Measurements from ENCODE around the gene FBXO28. TPM values are rescaled to one million over a fixed set of nuclear protein-coding genes. Genes with fewer than 3 reads are reported as not detected.

Gene FBXO28
- total RNA-seq, 1 experiment from 2014 or later, result 36.6 TPM

- CTCF ChIA-PET, result no interaction called here
- no TSS peak for BruUV-seq (replicated peaks)
- intact Hi-C loops (cut with micrococcal nuclease; ENCODE audit: unreplicated experiment) (no loop called here), in situ Hi-C loops (cut with HindIII; ENCODE audit: low pct_unique_long_range_greater_than_20kb, low sequenced_read_pairs) (no loop called here)
- DNase-seq (ENCODE audit: low read depth, low spot score) (no peak), ATAC-seq (no peak)
- POLR2A ChIA-PET, result interaction anchor here (0.7 kb wide), 1 partner anchor 299 kb away, joined by 11 read pairs; no protein-coding TSS in a partner anchor
- TF ChIP-seq REST (IDR thresholded peaks at IDR 0.05; ENCODE audit: insufficient read depth in 1 of 2, low read depth in 2 of 2, low read length in 1 of 2) (no peak), CTCF (IDR thresholded peaks at IDR 0.05) (no peak), TCF7L2 (IDR thresholded peaks at IDR 0.05; ENCODE audit: low read depth, low read length) (no peak)
- Histone ChIP-seq H3K9me3 (ENCODE audit: control insufficient read depth, insufficient read depth, low read depth, low read length) (no peaks in the 10 kb centered on the region), H3K4me3 (ENCODE audit: low read depth in 2 of 2, low read length in 2 of 2) (no peak overlapping the region), H3K4me1 (ENCODE audit: control insufficient read depth, insufficient read depth, low read length) (no peaks in the 10 kb centered on the region), H3K36me3 (ENCODE audit: control insufficient read depth, insufficient read depth, low read length) (no peaks in the 10 kb centered on the region), H3K27ac (ENCODE audit: low read length) (no peak overlapping the region), H3K27me3 (ENCODE audit: control insufficient read depth, insufficient read depth, low read length) (no peaks in the 10 kb centered on the region)
Observed at GRCh38 chr1:224198572-224198971, 84.7 kb downstream of the FBXO28 start.

GRCh38 chr1:224199679-224200078 lies 85.8 kb downstream of the FBXO28 start:
- no peak overlapping the region for H3K27ac ChIP-seq (ENCODE audit: low read length)
- no peaks in the 10 kb centered on the region for H3K27me3 ChIP-seq (ENCODE audit: control insufficient read depth, insufficient read depth, low read length)
- peaks cover 3% of the 10 kb centered on the region; the same call in 1 of the 2 replicates for H3K4me1 ChIP-seq (ENCODE audit: control insufficient read depth, insufficient read depth, low read length)
- peak; percentile 47 for ATAC-seq
- no peak for TF ChIP-seq SIN3A (IDR thresholded peaks at IDR 0.05; ENCODE audit: borderline replicate concordance, insufficient read depth, low read depth, low read length)
- no peak for TF ChIP-seq REST (IDR thresholded peaks at IDR 0.05; ENCODE audit: insufficient read depth in 1 of 2, low read depth in 2 of 2, low read length in 1 of 2)
- no peak for TF ChIP-seq POLR2AphosphoS5 (IDR thresholded peaks at IDR 0.05; ENCODE audit: low read depth, low read length)
- no peak for TF ChIP-seq TCF7L2 (IDR thresholded peaks at IDR 0.05; ENCODE audit: low read depth, low read length)
- no peak for TF ChIP-seq CTCF (IDR thresholded peaks at IDR 0.05)
- ChIA-PET POLR2A (no interaction called here), CTCF (no interaction called here)
- H3K36me3 ChIP-seq (ENCODE audit: control insufficient read depth, insufficient read depth, low read length), result no peaks in the 10 kb centered on the region
- intact Hi-C loops (cut with micrococcal nuclease; ENCODE audit: unreplicated experiment), result no loop called here
- BruUV-seq (replicated peaks), result no TSS peak
- no peak for DNase-seq (ENCODE audit: low read depth, low spot score)
- in situ Hi-C loops (cut with HindIII; ENCODE audit: low pct_unique_long_range_greater_than_20kb, low sequenced_read_pairs), result no loop called here
- H3K4me3 ChIP-seq (ENCODE audit: low read depth in 2 of 2, low read length in 2 of 2), result no peak overlapping the region
- no peaks in the 10 kb centered on the region for H3K9me3 ChIP-seq (ENCODE audit: control insufficient read depth, insufficient read depth, low read depth, low read length)

All from Panc1 (cell line).